Left ventricle myocardium inferior (tissue), 1 donor: Measurements from ENCODE around the gene FZD1. TPM values are rescaled to one million over a fixed set of nuclear protein-coding genes. Genes with fewer than 3 reads are reported as not detected.
A peak's percentile ranks its signal among the peaks of the same experiment; 100 is the strongest.

Source experiments
- DNase-seq: peaks from one replicate; pipeline ENCODE4 v3.0.0-alpha.2; 2020
- H3K27ac ChIP-seq: fragments of 200-600 bp; replicated peaks from 2 replicates; pipeline ENCODE4 v1.8.0; 2021
- H3K27me3 ChIP-seq: fragments of 200-600 bp; 2 replicates; pipeline ENCODE4 v1.8.0; 2021; ENCODE audit warnings: low read depth
- H3K36me3 ChIP-seq: fragments of 200-600 bp; 2 replicates; pipeline ENCODE4 v1.8.0; 2021
- H3K4me1 ChIP-seq: fragments of 200-600 bp; 2 replicates; pipeline ENCODE4 v1.8.0; 2021
- H3K4me3 ChIP-seq: fragments of 200-600 bp; 2 replicates; pipeline ENCODE4 v1.8.0; 2021; ENCODE audit warnings: mild to moderate bottlenecking, moderate library complexity
- H3K9me3 ChIP-seq: fragments of 200-600 bp; replicated peaks from 2 replicates; pipeline ENCODE4 v1.8.0; 2021
- intact Hi-C: fragments of 100-400 bp; cut with micrococcal nuclease; formaldehyde crosslinking; loops from one replicate; pipeline ENCODE4 v1.11.0; 2022
- total RNA-seq: library from RNA; stranded (reverse); fragmentation: NEBNext Ultra II Directional; extraction: Animal tissue kit (Norgen Biotek cat#: 25700); gene quantifications from one replicate; pipeline ENCODE4 v1.2.1, GENCODE V29; 2021
- TF ChIP-seq, protein P1 (sequence below): fragments of 200-600 bp; IDR thresholded peaks from 2 replicates; pipeline ENCODE4 v1.8.0; 2021; ENCODE audit warnings: antibody characterized with exemption, mild to moderate bottlenecking, borderline replicate concordance
- donor health status: DM: no; HTN: yes; CAD: no; lungs with severe emphysema.

Gene FZD1
- total RNA-seq, 1 donor from 2014 or later = 14.1 TPM

DNA sequence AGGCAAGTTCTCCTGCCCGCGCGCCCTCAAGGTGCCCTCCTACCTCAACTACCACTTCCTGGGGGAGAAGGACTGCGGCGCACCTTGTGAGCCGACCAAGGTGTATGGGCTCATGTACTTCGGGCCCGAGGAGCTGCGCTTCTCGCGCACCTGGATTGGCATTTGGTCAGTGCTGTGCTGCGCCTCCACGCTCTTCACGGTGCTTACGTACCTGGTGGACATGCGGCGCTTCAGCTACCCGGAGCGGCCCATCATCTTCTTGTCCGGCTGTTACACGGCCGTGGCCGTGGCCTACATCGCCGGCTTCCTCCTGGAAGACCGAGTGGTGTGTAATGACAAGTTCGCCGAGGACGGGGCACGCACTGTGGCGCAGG, 1.4 kb downstream of the FZD1 start:
- Histone ChIP-seq H3K4me1 (peaks cover 63% of the 10 kb centered on the region), H3K4me3 (peak overlapping the region; percentile 77), H3K27ac (peak overlapping the region; percentile 98), H3K27me3 (no peaks in the 10 kb centered on the region), H3K9me3 (no peaks in the 10 kb centered on the region), H3K36me3 (no peaks in the 10 kb centered on the region)
- no peak for DNase-seq
- intact Hi-C loops = loop anchor here (10.0 kb wide), 1 partner anchor 181 kb away; no protein-coding TSS in a partner anchor
- TF ChIP-seq, protein P1, sequence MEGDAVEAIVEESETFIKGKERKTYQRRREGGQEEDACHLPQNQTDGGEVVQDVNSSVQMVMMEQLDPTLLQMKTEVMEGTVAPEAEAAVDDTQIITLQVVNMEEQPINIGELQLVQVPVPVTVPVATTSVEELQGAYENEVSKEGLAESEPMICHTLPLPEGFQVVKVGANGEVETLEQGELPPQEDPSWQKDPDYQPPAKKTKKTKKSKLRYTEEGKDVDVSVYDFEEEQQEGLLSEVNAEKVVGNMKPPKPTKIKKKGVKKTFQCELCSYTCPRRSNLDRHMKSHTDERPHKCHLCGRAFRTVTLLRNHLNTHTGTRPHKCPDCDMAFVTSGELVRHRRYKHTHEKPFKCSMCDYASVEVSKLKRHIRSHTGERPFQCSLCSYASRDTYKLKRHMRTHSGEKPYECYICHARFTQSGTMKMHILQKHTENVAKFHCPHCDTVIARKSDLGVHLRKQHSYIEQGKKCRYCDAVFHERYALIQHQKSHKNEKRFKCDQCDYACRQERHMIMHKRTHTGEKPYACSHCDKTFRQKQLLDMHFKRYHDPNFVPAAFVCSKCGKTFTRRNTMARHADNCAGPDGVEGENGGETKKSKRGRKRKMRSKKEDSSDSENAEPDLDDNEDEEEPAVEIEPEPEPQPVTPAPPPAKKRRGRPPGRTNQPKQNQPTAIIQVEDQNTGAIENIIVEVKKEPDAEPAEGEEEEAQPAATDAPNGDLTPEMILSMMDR = no peak

DNA sequence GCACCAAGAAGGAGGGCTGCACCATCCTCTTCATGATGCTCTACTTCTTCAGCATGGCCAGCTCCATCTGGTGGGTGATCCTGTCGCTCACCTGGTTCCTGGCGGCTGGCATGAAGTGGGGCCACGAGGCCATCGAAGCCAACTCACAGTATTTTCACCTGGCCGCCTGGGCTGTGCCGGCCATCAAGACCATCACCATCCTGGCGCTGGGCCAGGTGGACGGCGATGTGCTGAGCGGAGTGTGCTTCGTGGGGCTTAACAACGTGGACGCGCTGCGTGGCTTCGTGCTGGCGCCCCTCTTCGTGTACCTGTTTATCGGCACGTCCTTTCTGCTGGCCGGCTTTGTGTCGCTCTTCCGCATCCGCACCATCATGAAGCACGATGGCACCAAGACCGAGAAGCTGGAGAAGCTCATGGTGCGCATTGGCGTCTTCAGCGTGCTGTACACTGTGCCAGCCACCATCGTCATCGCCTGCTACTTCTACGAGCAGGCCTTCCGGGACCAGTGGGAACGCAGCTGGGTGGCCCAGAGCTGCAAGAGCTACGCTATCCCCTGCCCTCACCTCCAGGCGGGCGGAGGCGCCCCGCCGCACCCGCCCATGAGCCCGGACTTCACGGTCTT, 1.9 kb downstream of the FZD1 start:
- Histone ChIP-seq H3K27me3 (no peaks in the 10 kb centered on the region), H3K27ac (peak overlapping the region; percentile 98), H3K4me1 (peaks cover 63% of the 10 kb centered on the region), H3K4me3 (peak overlapping the region; percentile 77), H3K9me3 (no peaks in the 10 kb centered on the region), H3K36me3 (no peaks in the 10 kb centered on the region)
- intact Hi-C loops = loop anchor here (10.0 kb wide), 1 partner anchor 181 kb away; no protein-coding TSS in a partner anchor
- peak; percentile 25 for DNase-seq
- TF ChIP-seq, protein P1 = no peak

DNA sequence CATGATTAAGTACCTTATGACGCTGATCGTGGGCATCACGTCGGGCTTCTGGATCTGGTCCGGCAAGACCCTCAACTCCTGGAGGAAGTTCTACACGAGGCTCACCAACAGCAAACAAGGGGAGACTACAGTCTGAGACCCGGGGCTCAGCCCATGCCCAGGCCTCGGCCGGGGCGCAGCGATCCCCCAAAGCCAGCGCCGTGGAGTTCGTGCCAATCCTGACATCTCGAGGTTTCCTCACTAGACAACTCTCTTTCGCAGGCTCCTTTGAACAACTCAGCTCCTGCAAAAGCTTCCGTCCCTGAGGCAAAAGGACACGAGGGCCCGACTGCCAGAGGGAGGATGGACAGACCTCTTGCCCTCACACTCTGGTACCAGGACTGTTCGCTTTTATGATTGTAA, 2.5 kb downstream of the FZD1 start:
- DNase-seq = no peak
- intact Hi-C loops = loop anchor here (10.0 kb wide), 1 partner anchor 182 kb away; no protein-coding TSS in a partner anchor
- no peak overlapping the region for H3K27ac ChIP-seq
- no peaks in the 10 kb centered on the region for H3K36me3 ChIP-seq
- peak overlapping the region; percentile 77 for H3K4me3 ChIP-seq
- H3K4me1 ChIP-seq = peaks cover 63% of the 10 kb centered on the region
- TF ChIP-seq, protein P1 = no peak
- no peaks in the 10 kb centered on the region for H3K9me3 ChIP-seq
- H3K27me3 ChIP-seq = no peaks in the 10 kb centered on the region

DNA sequence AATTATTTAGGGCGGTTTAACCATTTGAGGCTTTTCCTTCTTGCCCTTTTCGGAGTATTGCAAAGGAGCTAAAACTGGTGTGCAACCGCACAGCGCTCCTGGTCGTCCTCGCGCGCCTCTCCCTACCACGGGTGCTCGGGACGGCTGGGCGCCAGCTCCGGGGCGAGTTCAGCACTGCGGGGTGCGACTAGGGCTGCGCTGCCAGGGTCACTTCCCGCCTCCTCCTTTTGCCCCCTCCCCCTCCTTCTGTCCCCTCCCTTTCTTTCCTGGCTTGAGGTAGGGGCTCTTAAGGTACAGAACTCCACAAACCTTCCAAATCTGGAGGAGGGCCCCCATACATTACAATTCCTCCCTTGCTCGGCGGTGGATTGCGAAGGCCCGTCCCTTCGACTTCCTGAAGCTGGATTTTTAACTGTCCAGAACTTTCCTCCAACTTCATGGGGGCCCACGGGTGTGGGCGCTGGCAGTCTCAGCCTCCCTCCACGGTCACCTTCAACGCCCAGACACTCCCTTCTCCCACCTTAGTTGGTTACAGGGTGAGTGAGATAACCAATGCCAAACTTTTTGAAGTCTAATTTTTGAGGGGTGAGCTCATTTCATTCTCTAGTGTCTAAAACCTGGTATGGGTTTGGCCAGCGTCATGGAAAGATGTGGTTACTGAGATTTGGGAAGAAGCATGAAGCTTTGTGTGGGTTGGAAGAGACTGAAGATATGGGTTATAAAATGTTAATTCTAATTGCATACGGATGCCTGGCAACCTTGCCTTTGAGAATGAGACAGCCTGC, 3.1 kb downstream of the FZD1 start:
- Histone ChIP-seq H3K9me3 (no peaks in the 10 kb centered on the region), H3K4me1 (peaks cover 63% of the 10 kb centered on the region), H3K27ac (no peak overlapping the region), H3K36me3 (no peaks in the 10 kb centered on the region), H3K4me3 (peak overlapping the region; percentile 77), H3K27me3 (no peaks in the 10 kb centered on the region)
- TF ChIP-seq, protein P1 = no peak
- intact Hi-C loops = loop anchor here (10.0 kb wide), 1 partner anchor 183 kb away; no protein-coding TSS in a partner anchor
- no peak for DNase-seq

DNA sequence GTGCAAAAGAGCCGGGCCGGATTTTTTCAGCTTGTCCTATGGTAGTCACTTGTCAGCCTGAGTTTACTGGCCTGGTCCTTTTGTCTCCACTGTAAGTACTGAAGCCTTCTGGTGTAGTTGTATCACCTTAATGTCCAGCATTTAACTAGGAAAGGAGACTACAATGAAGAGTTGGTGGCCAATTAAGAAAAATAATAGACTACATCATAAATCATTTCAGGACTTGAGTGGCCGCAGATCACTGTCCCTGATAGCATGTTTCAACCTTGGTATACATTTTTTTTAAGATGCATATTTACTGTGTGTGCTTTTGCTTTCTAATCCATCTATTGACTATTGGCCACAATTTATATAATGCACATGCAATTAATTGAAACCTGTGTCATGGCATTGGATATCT, 6.1 kb downstream of the FZD1 start:
- H3K27ac ChIP-seq = no peak overlapping the region
- no peaks in the 10 kb centered on the region for H3K9me3 ChIP-seq
- intact Hi-C loops = no loop called here
- no peak for DNase-seq
- TF ChIP-seq, protein P1 = no peak
- H3K27me3 ChIP-seq = no peaks in the 10 kb centered on the region
- H3K4me3 ChIP-seq = no peak overlapping the region
- H3K36me3 ChIP-seq = no peaks in the 10 kb centered on the region
- H3K4me1 ChIP-seq = peaks cover 42% of the 10 kb centered on the region
